Adrenal gland (tissue), 12 donors: ENCODE measurements around the gene ODF2. TPM values are rescaled to one million over a fixed set of nuclear protein-coding genes. Genes with fewer than 3 reads are reported as not detected.
A peak's percentile ranks its signal among the peaks of the same experiment; 100 is the strongest.
"Not testable (repeated sequence)": the region's sequence is repeated elsewhere in the genome, so short reads cannot be mapped to it uniquely, and the experiment has no call there.

ENCODE experiments used
- DNase-seq, 7 donors: peaks; one replicate each; pipeline ENCODE4 v3.0.0-alpha.2; 2019 to 2020
- H3K27ac ChIP-seq, 5 donors: fragments of 200-600 bp; sonication (generic) in 4 of 5; 1 replicate in 3 of 5; 2 replicates in 2 of 5; pipeline versions ENCODE4 v1.5.1 to v1.8.0; 2016 to 2020; ENCODE audit warnings: mild to moderate bottlenecking in 1 of 5
- H3K27me3 ChIP-seq: fragments of 200-600 bp; 2 replicates; pipeline ENCODE4 v1.8.0; 2021
- H3K36me3 ChIP-seq, 2 donors: fragments of 200-600 bp; replicated peaks in 1 of 2; 1 replicate in 1 of 2; 2 replicates in 1 of 2; pipeline versions ENCODE4 v1.5.1 to v1.8.0; 2018 to 2022
- H3K4me1 ChIP-seq, 2 donors: fragments of 200-600 bp; replicated peaks in 1 of 2; 1 replicate in 1 of 2; 2 replicates in 1 of 2; pipeline versions ENCODE4 v1.5.1 to v1.8.0; 2018 to 2021
- H3K4me3 ChIP-seq, 4 donors: fragments of 200-600 bp; sonication (generic) in 3 of 4; one replicate each; pipeline ENCODE4 v1.5.1; 2016 to 2018
- H3K9me3 ChIP-seq, 3 donors: fragments of 200-600 bp; sonication (generic) in 1 of 3; replicated peaks in 1 of 3; 1 replicate in 2 of 3; 2 replicates in 1 of 3; pipeline versions ENCODE4 v1.5.1 to v1.8.0; 2016 to 2021
- POLR2A ChIP-seq, 2 donors: fragments of 450-650 bp; IDR thresholded peaks; one replicate each; pipeline ENCODE4 v1.6.1; 2017; ENCODE audit warnings: antibody characterized with exemption in 2 of 2, mild to moderate bottlenecking in 2 of 2, moderate library complexity in 1 of 2
- WGBS, 4 donors: extraction: QIAGEN DNeasy Blood & Tissue Kit in 2 of 4; methylation state at CpG; one replicate each; pipeline versions ENCODE4 v1.1.5 to v1.1.7; 2013 to 2017; 5-methylcytosine and 5-hydroxymethylcytosine counted together
- intact Hi-C, 2 donors: fragments of 100-400 bp; cut with DNase I; formaldehyde crosslinking; loops; one replicate each; pipeline versions ENCODE4 v1.14.1 to v1.15.0; 2022 to 2023
- polyA plus RNA-seq, 3 donors: library from polyadenylated mRNA; stranded (reverse); fragments of 200-250 nt in 2 of 3; fragments of 350-450 nt in 1 of 3; fragmentation: Illumina TruSeq in 1 of 3; extraction: RNeasy Lipid Tissue Mini Kit (QIAGEN cat#74804) in 1 of 3; gene quantifications; one replicate each; pipeline ENCODE4 v1.2.3, GENCODE V29; 2013 to 2014
- total RNA-seq, 9 donors: library from RNA; depleted of rRNA in 4 of 9; stranded (reverse); fragments of >200 nt in 4 of 9; fragments of 120-200 nt in 1 of 9; fragmentation: NEBNext Ultra II Directional in 1 of 9; extraction: Animal tissue kit (Norgen Biotek cat#: 25700) in 1 of 9; gene quantifications; one replicate each; pipeline versions ENCODE4 v1.1.0 to v1.2.4, GENCODE V29; 2013 to 2023
- TF ChIP-seq, protein P1 (sequence below), 6 experiments: fragments of 450-650 bp in 4 of 6; fragments of 200-600 bp in 2 of 6; sonication (generic) in 1 of 6; IDR thresholded peaks; 1 replicate in 5 of 6; 2 replicates in 1 of 6; pipeline versions ENCODE4 v1.5.1 to v1.8.0; 2016 to 2021; ENCODE audit warnings: antibody characterized with exemption in 6 of 6, mild to moderate bottlenecking in 2 of 6, moderate library complexity in 1 of 6
- donor health status: healthy with polysubstance abuse.
- donor health status: Bipolar disorder and iron deficiency.
- donor health status: DM: yes; HTN: yes; CAD: no.
- donor health status: DM: no; HTN: no; CAD: no.
- donor health status: DM: no; HTN: no; CAD: no.
- donor health status: DM: yes; HTN: yes; CAD: no.

Gene ODF2
- total and polyA plus RNA-seq, 12 donors, result 10.2 to 21.6 (median 16.1) TPM

DNA sequence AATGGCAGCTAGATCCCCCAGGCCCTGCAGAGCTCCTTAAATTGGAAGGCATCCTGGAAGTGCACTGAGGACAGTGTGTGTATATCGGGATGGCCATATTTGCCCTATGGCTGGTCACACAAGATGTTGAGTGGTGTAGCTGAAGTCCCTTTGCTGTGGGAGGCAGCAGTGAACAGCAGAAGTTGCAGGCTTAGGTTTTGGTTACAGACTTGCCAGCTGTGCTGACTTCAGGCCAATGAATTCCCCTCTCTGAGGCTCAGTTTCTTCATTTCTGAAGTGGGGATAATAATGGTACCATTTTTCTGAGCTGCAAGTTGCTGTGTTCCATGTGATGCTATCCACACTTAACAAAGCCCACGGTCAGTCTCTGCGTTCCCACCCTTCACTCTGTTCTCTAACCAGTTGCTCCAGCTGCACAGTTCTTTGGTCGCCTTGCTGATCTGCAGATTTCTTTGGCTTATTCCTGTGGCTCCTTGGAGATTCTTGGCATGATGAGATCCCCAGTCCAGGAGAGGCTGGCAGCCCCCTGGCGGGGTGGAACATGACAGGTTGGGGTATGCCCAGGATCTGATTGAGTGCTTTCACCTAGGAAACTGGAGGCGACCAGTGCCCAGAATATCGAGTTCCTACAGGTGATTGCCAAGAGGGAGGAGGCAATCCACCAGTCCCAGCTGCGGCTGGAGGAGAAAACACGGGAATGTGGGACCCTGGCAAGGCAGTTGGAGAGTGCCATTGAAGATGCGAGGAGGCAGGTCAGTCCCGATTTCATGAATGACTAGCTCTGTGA, 42.2 kb downstream of the ODF2 start:
- TF ChIP-seq POLR2A (IDR thresholded peaks at IDR 0.05), result no peak
- TF ChIP-seq, protein P1, sequence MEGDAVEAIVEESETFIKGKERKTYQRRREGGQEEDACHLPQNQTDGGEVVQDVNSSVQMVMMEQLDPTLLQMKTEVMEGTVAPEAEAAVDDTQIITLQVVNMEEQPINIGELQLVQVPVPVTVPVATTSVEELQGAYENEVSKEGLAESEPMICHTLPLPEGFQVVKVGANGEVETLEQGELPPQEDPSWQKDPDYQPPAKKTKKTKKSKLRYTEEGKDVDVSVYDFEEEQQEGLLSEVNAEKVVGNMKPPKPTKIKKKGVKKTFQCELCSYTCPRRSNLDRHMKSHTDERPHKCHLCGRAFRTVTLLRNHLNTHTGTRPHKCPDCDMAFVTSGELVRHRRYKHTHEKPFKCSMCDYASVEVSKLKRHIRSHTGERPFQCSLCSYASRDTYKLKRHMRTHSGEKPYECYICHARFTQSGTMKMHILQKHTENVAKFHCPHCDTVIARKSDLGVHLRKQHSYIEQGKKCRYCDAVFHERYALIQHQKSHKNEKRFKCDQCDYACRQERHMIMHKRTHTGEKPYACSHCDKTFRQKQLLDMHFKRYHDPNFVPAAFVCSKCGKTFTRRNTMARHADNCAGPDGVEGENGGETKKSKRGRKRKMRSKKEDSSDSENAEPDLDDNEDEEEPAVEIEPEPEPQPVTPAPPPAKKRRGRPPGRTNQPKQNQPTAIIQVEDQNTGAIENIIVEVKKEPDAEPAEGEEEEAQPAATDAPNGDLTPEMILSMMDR (IDR thresholded peaks at IDR 0.05), result no peak
- Histone ChIP-seq H3K36me3 (peaks cover 0 to 57% of the 10 kb centered on the region in 2 donors), H3K4me3 (no peak overlapping the region), H3K9me3 (no peaks in the 10 kb centered on the region), H3K4me1 (peaks cover 0 to 14% of the 10 kb centered on the region in 2 donors), H3K27me3 (no peaks in the 10 kb centered on the region), H3K27ac (no peak overlapping the region)
- DNase-seq, result no peak
- 89 to 93% (median 92%) methylated on average over 11 of the region's 11 CpGs for WGBS, 4 donors
- intact Hi-C loops, result no loop called here

DNA sequence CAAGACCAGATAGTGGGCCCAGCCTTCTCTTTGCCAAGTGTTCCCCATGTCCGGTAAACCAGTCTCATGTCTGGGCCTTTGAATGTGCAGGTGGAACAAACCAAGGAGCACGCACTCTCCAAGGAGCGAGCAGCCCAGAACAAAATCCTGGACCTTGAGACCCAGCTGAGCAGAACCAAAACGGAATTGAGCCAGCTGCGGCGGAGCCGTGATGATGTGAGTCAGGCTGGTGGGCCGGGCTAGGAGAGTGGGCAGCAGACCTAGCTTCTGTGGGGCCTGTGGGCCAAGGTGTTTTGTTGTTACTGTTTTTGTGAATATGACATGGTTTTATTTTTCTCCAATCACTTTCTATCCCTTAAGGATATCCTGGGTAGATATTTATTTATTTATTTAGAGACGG, 43.1 kb downstream of the ODF2 start:
- DNase-seq, result no peak
- no peaks in the 10 kb centered on the region for H3K9me3 ChIP-seq
- peaks cover 0 to 57% of the 10 kb centered on the region in 2 donors for H3K36me3 ChIP-seq
- no peak overlapping the region for H3K27ac ChIP-seq
- H3K27me3 ChIP-seq, result no peaks in the 10 kb centered on the region
- H3K4me3 ChIP-seq, result no peak overlapping the region
- WGBS, 4 donors, result 92 to 96% (median 95%) methylated on average over 9 of the region's 9 CpGs
- TF ChIP-seq, protein P1 (IDR thresholded peaks at IDR 0.05), result no peak
- no peak for TF ChIP-seq POLR2A (IDR thresholded peaks at IDR 0.05)
- H3K4me1 ChIP-seq, result peaks cover 5 to 17% of the 10 kb centered on the region in 2 donors
- intact Hi-C loops, result no loop called here

DNA sequence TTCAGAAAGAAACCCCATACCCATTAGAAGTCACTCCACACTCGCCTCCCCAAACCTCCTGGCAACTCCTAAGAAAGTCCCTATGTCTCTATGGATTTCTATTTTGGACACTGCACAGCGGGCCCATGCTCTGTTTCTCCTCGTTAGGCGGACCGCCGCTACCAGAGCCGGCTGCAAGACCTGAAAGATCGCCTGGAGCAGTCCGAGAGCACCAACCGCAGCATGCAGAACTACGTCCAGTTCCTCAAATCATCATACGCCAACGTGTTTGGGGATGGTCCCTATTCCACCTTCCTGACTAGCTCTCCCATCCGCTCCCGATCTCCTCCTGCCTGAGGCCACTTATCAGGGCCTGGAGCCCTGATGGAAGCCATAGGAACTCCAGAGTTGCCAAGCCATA, 44.1 kb downstream of the ODF2 start:
- Histone ChIP-seq H3K4me1 (peaks cover 6 to 10% of the 10 kb centered on the region in 2 donors), H3K27ac (no peak overlapping the region), H3K4me3 (no peak overlapping the region), H3K27me3 (no peaks in the 10 kb centered on the region), H3K9me3 (no peaks in the 10 kb centered on the region), H3K36me3 (peaks cover 0 to 57% of the 10 kb centered on the region in 2 donors)
- 90 to 97% (median 93%) methylated on average over 15 of the region's 15 CpGs for WGBS, 4 donors
- DNase-seq, result no peak
- no peak for TF ChIP-seq POLR2A (IDR thresholded peaks at IDR 0.05)
- TF ChIP-seq, protein P1 (IDR thresholded peaks at IDR 0.05), result no peak
- intact Hi-C loops, result no loop called here

DNA sequence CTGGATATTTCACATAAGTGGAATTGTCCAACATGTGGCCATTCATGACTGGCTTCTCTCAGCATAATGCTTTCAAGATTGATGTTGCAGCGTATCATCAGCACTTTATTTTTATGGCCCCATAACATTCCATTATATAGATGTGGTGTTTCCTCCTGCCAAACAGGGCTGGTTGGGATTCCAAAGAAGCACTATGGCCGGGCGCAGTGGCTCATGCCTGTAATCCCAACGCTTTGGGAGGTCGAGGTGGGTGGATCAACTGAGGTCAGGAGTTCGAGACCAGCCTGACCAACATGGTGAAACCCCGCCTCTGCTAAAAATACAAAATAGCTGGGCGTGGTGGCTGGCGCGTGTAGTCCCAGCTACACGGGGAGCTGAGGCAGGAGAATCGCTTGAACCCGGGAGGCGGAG, 47.6 kb downstream of the ODF2 start:
- H3K9me3 ChIP-seq, H3K27me3 ChIP-seq, DNase-seq, intact Hi-C loops: not testable (repeated sequence)
- Histone ChIP-seq H3K27ac (peak overlapping the region in 1 of 5 donors; percentile 80), H3K4me3 (peak overlapping the region in 1 of 4 donors; percentile 73), H3K36me3 (peaks cover 0 to 31% of the 10 kb centered on the region in 2 donors), H3K4me1 (peaks cover 15 to 25% of the 10 kb centered on the region in 2 donors)
- 59 to 75% (median 68%) methylated on average over 14 of the region's 14 CpGs for WGBS, 4 donors
